GM20000 (cell line): ENCODE measurements around the gene ZNF687.

ENCODE experiments used
- DNase-seq: peaks from one replicate; pipeline ENCODE4 v3.0.0; 2012; ENCODE audit warnings: low spot score
- TF ChIP-seq, protein P1 (sequence below): IDR thresholded peaks from 2 replicates; pipeline ENCODE4 v1.5.1; 2012; ENCODE audit warnings: mild to moderate bottlenecking, control low read depth; ENCODE audit errors: extremely low read depth, missing control alignments

The ZNF687 gene, protein sequence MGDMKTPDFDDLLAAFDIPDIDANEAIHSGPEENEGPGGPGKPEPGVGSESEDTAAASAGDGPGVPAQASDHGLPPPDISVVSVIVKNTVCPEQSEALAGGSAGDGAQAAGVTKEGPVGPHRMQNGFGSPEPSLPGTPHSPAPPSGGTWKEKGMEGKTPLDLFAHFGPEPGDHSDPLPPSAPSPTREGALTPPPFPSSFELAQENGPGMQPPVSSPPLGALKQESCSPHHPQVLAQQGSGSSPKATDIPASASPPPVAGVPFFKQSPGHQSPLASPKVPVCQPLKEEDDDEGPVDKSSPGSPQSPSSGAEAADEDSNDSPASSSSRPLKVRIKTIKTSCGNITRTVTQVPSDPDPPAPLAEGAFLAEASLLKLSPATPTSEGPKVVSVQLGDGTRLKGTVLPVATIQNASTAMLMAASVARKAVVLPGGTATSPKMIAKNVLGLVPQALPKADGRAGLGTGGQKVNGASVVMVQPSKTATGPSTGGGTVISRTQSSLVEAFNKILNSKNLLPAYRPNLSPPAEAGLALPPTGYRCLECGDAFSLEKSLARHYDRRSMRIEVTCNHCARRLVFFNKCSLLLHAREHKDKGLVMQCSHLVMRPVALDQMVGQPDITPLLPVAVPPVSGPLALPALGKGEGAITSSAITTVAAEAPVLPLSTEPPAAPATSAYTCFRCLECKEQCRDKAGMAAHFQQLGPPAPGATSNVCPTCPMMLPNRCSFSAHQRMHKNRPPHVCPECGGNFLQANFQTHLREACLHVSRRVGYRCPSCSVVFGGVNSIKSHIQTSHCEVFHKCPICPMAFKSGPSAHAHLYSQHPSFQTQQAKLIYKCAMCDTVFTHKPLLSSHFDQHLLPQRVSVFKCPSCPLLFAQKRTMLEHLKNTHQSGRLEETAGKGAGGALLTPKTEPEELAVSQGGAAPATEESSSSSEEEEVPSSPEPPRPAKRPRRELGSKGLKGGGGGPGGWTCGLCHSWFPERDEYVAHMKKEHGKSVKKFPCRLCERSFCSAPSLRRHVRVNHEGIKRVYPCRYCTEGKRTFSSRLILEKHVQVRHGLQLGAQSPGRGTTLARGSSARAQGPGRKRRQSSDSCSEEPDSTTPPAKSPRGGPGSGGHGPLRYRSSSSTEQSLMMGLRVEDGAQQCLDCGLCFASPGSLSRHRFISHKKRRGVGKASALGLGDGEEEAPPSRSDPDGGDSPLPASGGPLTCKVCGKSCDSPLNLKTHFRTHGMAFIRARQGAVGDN

DNA sequence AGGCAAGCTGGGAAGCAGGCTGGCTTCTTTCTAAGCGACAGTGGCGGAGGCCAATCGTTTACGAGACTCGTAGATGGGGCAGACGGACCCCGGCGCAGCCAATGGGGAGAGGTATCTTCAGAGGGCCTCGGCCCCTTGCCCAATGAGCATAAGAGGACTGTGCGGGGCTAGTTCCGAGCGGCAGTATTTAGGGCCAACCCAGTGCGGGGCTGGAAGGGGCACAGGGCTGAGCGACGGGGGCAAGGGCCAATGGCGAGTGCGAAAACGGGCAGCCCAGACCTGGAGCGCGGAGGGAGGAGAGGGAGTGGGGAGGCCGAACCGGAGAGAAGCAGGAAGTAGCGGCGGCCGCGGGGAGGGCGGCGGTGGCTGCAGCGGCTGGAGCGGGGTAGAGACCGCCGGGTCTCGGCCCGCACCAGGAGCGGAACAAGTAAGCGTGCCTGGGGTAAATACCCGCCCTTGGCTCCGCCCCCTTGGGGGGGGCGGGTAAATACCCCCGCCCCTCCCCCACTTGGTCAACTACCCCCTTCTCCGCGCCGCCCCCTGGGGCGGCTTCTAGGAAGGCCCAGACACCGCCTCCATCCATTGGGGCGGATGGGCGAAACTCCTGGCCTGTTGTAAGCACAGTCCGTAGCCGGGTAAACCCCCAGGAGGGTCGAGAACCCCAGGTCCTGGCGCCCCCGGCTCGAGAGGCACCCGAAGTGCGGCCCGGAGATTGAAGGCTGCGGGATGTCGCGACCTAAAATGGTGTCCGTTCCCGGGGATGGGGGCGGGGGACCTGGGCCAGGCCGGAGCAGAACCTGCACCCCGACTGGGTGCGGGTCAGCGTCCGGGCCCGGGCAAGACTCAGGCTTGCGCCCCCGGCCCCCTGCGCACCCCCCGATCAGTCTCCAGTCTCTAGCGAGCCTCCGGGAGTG lies at the start of gene ZNF687:
ZNF687 (plus strand) TSS at position 331 of the 914 bp plus-strand sequence. CDS start 3,993 bp downstream, outside the sequence.
- TF ChIP-seq, protein P1, sequence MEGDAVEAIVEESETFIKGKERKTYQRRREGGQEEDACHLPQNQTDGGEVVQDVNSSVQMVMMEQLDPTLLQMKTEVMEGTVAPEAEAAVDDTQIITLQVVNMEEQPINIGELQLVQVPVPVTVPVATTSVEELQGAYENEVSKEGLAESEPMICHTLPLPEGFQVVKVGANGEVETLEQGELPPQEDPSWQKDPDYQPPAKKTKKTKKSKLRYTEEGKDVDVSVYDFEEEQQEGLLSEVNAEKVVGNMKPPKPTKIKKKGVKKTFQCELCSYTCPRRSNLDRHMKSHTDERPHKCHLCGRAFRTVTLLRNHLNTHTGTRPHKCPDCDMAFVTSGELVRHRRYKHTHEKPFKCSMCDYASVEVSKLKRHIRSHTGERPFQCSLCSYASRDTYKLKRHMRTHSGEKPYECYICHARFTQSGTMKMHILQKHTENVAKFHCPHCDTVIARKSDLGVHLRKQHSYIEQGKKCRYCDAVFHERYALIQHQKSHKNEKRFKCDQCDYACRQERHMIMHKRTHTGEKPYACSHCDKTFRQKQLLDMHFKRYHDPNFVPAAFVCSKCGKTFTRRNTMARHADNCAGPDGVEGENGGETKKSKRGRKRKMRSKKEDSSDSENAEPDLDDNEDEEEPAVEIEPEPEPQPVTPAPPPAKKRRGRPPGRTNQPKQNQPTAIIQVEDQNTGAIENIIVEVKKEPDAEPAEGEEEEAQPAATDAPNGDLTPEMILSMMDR = no peak
- DNase-seq = peak; percentile 98

DNA sequence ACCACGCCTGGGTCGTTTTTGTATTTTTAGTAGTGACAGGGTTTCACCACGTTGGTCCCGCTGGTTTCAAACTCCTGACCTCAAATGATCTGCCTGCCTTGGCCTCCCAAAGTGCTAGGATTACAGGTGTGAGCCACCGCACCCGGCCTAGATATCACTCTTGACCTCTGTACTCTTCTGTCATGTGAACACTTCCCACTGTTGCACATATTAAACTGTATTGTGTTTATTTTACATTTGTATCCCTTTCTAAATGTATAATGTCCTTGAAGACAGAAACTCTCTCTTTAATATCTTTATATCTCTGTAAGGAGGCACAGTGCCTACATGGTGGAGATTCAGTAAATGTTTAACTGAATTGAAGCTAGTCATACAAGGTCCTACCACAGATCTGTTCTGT lies 46.9 kb upstream of the ZNF687 start:
- TF ChIP-seq, protein P1 = no peak
- DNase-seq = no peak

DNA sequence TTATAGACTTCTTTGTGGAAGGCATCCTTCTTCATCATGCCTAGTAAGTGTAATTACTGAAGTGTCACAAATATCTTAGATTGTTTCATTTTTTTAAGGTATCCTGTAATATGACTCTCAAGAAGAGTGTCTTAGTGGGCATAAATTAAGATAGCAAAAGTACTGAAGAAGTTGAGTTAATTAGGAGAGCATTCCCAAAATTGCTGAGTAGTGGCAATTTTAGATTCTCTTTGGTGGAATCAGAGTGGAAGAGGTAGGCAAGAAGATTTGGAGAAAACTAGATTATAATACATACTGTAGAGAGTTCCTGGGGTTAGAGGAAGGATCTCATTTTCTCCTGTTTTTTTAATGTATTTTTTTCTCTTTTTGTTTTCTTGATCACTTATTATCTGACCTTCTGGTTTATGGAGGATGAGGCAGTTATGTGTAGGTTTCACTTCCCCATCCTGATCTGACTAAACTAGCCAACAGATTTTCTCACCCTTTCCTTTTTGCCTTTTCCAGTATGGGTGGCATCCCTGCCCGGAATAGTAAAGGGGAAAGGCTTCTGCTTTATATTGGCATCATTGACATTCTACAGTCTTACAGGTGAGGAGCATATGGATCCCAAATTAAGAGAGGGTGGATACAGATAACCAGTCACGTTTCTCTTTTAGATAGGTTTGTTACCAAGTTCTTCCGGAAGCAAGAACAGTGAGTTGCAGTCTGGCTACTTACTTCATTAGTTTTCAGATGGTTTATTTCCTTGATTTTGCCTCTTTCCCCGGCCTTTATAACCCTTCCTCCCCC lies 44.2 kb upstream of the ZNF687 start:
- TF ChIP-seq, protein P1 = no peak
- DNase-seq = peak; percentile 34

DNA sequence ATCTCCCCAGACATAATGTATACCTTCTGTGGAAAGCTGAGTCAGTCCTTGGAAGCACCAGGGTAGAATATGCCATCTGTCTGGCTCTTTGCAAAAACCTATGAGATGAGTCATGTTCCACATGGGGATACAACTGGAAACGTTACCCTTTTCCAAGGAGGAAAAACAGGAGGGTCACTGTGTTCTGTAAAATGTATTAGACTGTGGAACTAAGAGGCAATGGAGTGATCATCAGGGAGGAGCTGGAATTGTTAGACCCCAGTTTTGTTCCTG lies 43.7 kb upstream of the ZNF687 start:
- TF ChIP-seq, protein P1 = no peak
- DNase-seq = no peak

DNA sequence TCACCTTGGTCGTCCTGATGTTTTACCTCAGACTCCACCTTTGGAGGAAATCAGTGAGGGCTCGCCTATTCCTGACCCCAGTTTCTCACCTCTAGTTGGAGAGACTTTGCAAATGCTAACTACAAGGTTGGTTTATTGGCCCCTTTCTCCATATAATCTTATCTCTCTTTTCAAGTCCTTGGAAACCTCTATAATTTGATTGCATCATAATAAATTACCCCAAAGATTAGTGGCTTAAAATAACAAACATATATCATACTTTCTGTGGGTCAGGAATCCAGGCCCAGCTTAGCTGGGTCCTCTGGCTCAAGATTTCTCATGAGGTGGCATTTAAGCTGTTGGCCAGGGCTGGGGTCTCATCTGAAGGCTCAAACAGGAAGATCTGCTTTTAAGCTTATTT lies 39.7 kb upstream of the ZNF687 start:
- TF ChIP-seq, protein P1 = no peak

DNA sequence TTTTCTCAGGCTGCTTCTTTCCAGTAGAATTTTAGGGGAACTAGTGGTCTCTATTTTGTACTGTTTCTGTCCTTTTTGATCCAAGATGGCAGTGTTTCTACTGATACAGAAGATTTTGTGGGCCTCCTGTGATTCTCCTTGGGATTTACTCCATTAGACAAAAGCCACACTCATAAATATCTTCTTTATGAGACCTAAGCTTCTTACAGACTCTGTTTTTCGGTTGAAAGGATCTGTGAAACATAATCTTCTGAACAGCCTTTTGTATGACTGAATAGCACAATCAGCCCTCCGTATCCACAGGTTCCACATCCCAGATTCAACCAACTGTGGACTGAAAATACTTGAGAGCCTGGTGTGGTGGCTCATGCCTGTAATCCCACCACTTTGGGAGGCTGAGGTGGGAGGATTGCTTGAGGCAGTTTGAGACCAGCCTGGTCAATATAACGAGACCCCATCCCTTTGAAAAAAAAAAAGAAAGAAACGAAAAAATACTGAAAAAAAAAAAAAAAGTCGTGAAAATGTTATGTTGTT lies 38.3 kb upstream of the ZNF687 start:
- TF ChIP-seq, protein P1 = no peak
- DNase-seq = no peak

More for the DNA sequence above, 39.7 kb upstream of the ZNF687 start:
- no peak for DNase-seq
